Heart right ventricle (tissue), 16 donors: ENCODE measurements around the gene VWC2. TPM values are rescaled to one million over a fixed set of nuclear protein-coding genes. Genes with fewer than 3 reads are reported as not detected.

ENCODE experiments used
- ATAC-seq, 8 donors: fragments of 200-7000 bp; cut with Tn5 transposase; one replicate each; pipeline ENCODE4 v1.9.1; 2020; ENCODE audit warnings: mild to moderate bottlenecking in 8 of 8, moderate library complexity in 8 of 8, moderate number of reproducible peaks in 1 of 8
- DNase-seq, 2 donors: peaks; one replicate each; pipeline ENCODE4 v3.0.0-alpha.2; 2020
- H3K27ac ChIP-seq, 10 donors: fragments of 200-600 bp; sonication (generic) in 2 of 10; one replicate each; pipeline versions ENCODE4 v1.5.0 to v1.8.0; 2020 to 2022; ENCODE audit warnings: mild to moderate bottlenecking in 3 of 10
- H3K27me3 ChIP-seq, 7 donors: fragments of 200-600 bp; one replicate each; pipeline ENCODE4 v1.8.0; 2021 to 2022; ENCODE audit warnings: mild to moderate bottlenecking in 2 of 7
- H3K36me3 ChIP-seq, 9 donors: fragments of 200-600 bp; sonication (generic) in 1 of 9; one replicate each; pipeline versions ENCODE4 v1.5.0 to v1.8.0; 2020 to 2022; ENCODE audit warnings: mild to moderate bottlenecking in 2 of 9
- H3K4me1 ChIP-seq, 9 donors: fragments of 200-600 bp; sonication (generic) in 1 of 9; one replicate each; pipeline versions ENCODE4 v1.5.0 to v1.8.0; 2020 to 2022; ENCODE audit warnings: mild to moderate bottlenecking in 4 of 9
- H3K4me3 ChIP-seq, 10 donors: fragments of 200-600 bp; sonication (generic) in 2 of 10; one replicate each; pipeline versions ENCODE4 v1.5.0 to v1.8.0; 2020 to 2022; ENCODE audit warnings: mild to moderate bottlenecking in 7 of 10, moderate library complexity in 2 of 10
- H3K9me3 ChIP-seq, 11 donors: fragments of 200-600 bp in 10 of 11; sonication (generic) in 2 of 11; one replicate each; pipeline versions ENCODE4 v1.5.0 to v1.8.0; 2013 to 2022; ENCODE audit warnings: mild to moderate bottlenecking in 2 of 11, control low read depth in 1 of 11, moderate library complexity in 1 of 11
- CTCF ChIP-seq, 9 donors: fragments of 200-600 bp; sonication (generic) in 2 of 9; IDR thresholded peaks; one replicate each; pipeline versions ENCODE4 v1.5.0 to v1.8.0; 2021 to 2022; ENCODE audit warnings: antibody characterized with exemption in 9 of 9, mild to moderate bottlenecking in 5 of 9, moderate library complexity in 1 of 9
- WGBS, 2 donors: extraction: QIAGEN DNeasy Blood & Tissue Kit; methylation state at CpG; one replicate each; pipeline ENCODE4 v1.1.7; 2013; ENCODE audit warnings: inconsistent platforms in 1 of 2; 5-methylcytosine and 5-hydroxymethylcytosine counted together
- intact Hi-C, 10 donors: fragments of 100-400 bp; cut with DNase I; formaldehyde crosslinking; loops; one replicate each; pipeline versions ENCODE4 v1.11.1 to v1.14.2; 2022
- polyA plus RNA-seq, 2 donors: library from polyadenylated mRNA; stranded (reverse); fragments of 200-250 nt; gene quantifications; one replicate each; pipeline ENCODE4 v1.2.3, GENCODE V29; 2013
- total RNA-seq, 10 donors: library from RNA; stranded (reverse); fragmentation: NEBNext Ultra II Directional in 3 of 10; extraction: Animal tissue kit (Norgen Biotek cat#: 25700) in 3 of 10; gene quantifications; one replicate each; pipeline versions ENCODE4 v1.2.1 to v1.2.4, GENCODE V29; 2021 to 2023
- donor health status: Arrhythmogenic right ventricular cardiomyopathy.
- donor health status: ischemic (EF 13 %, LVEDD 7.1; RV severe dilation, severe dysfunction).
- donor health status: healthy with polysubstance abuse.
- donor health status: DM: no; HTN: yes; CAD: no.
- donor health status: DM: no; HTN: no; CAD: no.
- donor health status: ischemic (EF 25% LVEDD 6.9; RV normal size, moderate dysfunction).
- donor health status: ischemic (EF 25% LVEDD 5.7; RV mildly dilated, moderate dysfunction).
- donor health status: healthy.
- donor health status: DM: yes; HTN: yes; CAD: no.
- donor health status: Ischemic cardiomyopathy.
- donor health status: ischemic (EF 35%, LVEDD 5.7; RV mildly dilated, moderate dysfunction).
- donor health status: nonischemic (EF 11% LVEDD 7.7; RV severe dilation, severe dysfunction).
- donor health status: DM: yes; HTN: yes; CAD: no.
- donor health status: PGD.
- donor health status: ischemic (EF 29% LVEDD 5.4; RV normal size, mild dysfunction).
- donor health status: nonischemic (EF 23%, LVEDD 6.1; RV moderate dilation, normal function).

VWC2 gene
- total and polyA plus RNA-seq, 12 donors = 2.1 to 12.9 (median 8.6) TPM

- DNase-seq (no peak), ATAC-seq (peak in 1 of 8 donors; percentile 50)
- Histone ChIP-seq H3K36me3 (no peaks in the 10 kb centered on the region), H3K27ac (no peak overlapping the region), H3K4me3 (no peak overlapping the region), H3K9me3 (no peaks in the 10 kb centered on the region), H3K27me3 (no peaks in the 10 kb centered on the region), H3K4me1 (peaks cover 0 to 14% (median 0%) of the 10 kb centered on the region in 9 donors)
- TF ChIP-seq CTCF (IDR thresholded peaks at IDR 0.05) = no peak
- intact Hi-C loops = no loop called here
Observed at GRCh38 chr7:49812534-49812933, 39.1 kb downstream of the VWC2 start.

GRCh38 chr7:49817279-49817678 is 43.8 kb downstream of the VWC2 start:
- Histone ChIP-seq H3K4me3 (no peak overlapping the region), H3K27me3 (no peaks in the 10 kb centered on the region), H3K9me3 (no peaks in the 10 kb centered on the region), H3K36me3 (no peaks in the 10 kb centered on the region), H3K4me1 (peaks cover 0 to 14% (median 0%) of the 10 kb centered on the region in 9 donors), H3K27ac (no peak overlapping the region)
- DNase-seq = no peak
- 42 to 43% methylated on average over 1 of the region's 1 CpG for WGBS, 2 donors
- TF ChIP-seq CTCF (IDR thresholded peaks at IDR 0.05) = no peak
- ATAC-seq = no peak
- intact Hi-C loops = no loop called here

- H3K9me3 ChIP-seq = peaks cover 0 to 10% (median 0%) of the 10 kb centered on the region in 11 donors
- DNase-seq = no peak
- H3K36me3 ChIP-seq = no peaks in the 10 kb centered on the region
- no peaks in the 10 kb centered on the region for H3K27me3 ChIP-seq
- no peak overlapping the region for H3K27ac ChIP-seq
- no peak for ATAC-seq
- intact Hi-C loops = no loop called here
- H3K4me1 ChIP-seq = peaks cover 0 to 17% (median 0%) of the 10 kb centered on the region in 9 donors
- TF ChIP-seq CTCF (IDR thresholded peaks at IDR 0.05) = no peak
- no peak overlapping the region for H3K4me3 ChIP-seq
Observed at GRCh38 chr7:49821181-49821580, 47.7 kb downstream of the VWC2 start.

GRCh38 chr7:49822856-49823255 is 49.4 kb downstream of the VWC2 start:
- 22 to 28% methylated on average over 5 of the region's 5 CpGs for whole genome bisulfite sequencing, 2 donors
- no peak for TF ChIP-seq CTCF (IDR thresholded peaks at IDR 0.05)
- intact Hi-C loops = no loop called here
- Histone ChIP-seq H3K9me3 (peaks cover 0 to 10% (median 0%) of the 10 kb centered on the region in 11 donors), H3K4me1 (peaks cover 0 to 17% (median 0%) of the 10 kb centered on the region in 9 donors), H3K27me3 (no peaks in the 10 kb centered on the region), H3K4me3 (no peak overlapping the region), H3K27ac (peak overlapping the region in 3 of 10 donors; percentile 14 to 24 (median 20)), H3K36me3 (no peaks in the 10 kb centered on the region)
- ATAC-seq = peak in 7 of 8 donors; percentile 16 to 76 (median 47)
- DNase-seq = no peak
